Small intestine (tissue), 4 donors: Measurements from ENCODE around the gene INF2. TPM values are rescaled to one million over a fixed set of nuclear protein-coding genes. Genes with fewer than 3 reads are reported as not detected.

Experiments used
- polyA plus RNA-seq, 4 donors: library from polyadenylated mRNA; stranded (reverse) in 3 of 4; unstranded in 1 of 4; fragments of 200-250 nt in 3 of 4; fragments of 120-200 nt in 1 of 4; gene quantifications; one replicate each; pipeline versions ENCODE4 v1.2.1 to v1.2.3, GENCODE V29; 2013
- donor health status: healthy with polysubstance abuse.
- donor health status: Bipolar disorder and iron deficiency.
- donor health status: healthy.

The INF2 gene
- polyA plus RNA-seq, 4 donors = 62.6 to 364 (median 197) TPM

Other genes starting within 250 kb of the INF2 start
- 1 to 10 TPM in 1 of 4 donors, under 1 TPM in 1, not detected in 2; 0.04 to 2.3 TPM for gene C14orf180, start 109.9 kb upstream of the INF2 start, polyA plus RNA-seq
- 10 to 100 TPM in 1 of 4 donors, 1 to 10 TPM in 1, not detected in 2; 3.0 to 11.2 TPM for gene TMEM179, start 84.8 kb upstream of the INF2 start, polyA plus RNA-seq
- gene ADSS1, start 34.6 kb downstream of the INF2 start, polyA plus RNA-seq = 10 to 100 TPM in 1 of 4 donors, 1 to 10 TPM in 3; 3.6 to 12.7 (median 6.3) TPM
- gene SIVA1, start 63.5 kb downstream of the INF2 start, polyA plus RNA-seq = 100 to 1,000 TPM in 3 of 4 donors, 10 to 100 TPM in 1; 91.9 to 269 (median 140) TPM
- 10 to 100 TPM; 72.4 to 95.9 (median 82.7) TPM for gene AKT1, start 106.1 kb downstream of the INF2 start, polyA plus RNA-seq
- 1 to 10 TPM; 2.7 to 6.6 (median 5.4) TPM for gene ZBTB42, start 111.5 kb downstream of the INF2 start, polyA plus RNA-seq
- gene CEP170B, start 175.7 kb downstream of the INF2 start, polyA plus RNA-seq = 10 to 100 TPM; 24.9 to 33.9 (median 31.1) TPM
- gene PLD4, start 235.3 kb downstream of the INF2 start, polyA plus RNA-seq = 10 to 100 TPM in 1 of 4 donors, 1 to 10 TPM in 1, under 1 TPM in 1, not detected in 1; 0.42 to 12.4 (median 1.4) TPM